NCI-H2107 treated with DMSO at 0.1 percent for 48 hours (cell line): ENCODE results near the gene CWF19L1.

Experiments used
- DNase-seq: peaks from one replicate; lab custom pipeline; 2025; ENCODE audit not compliant: unreplicated experiment; lab: John Stamatoyannopoulos, UW

CWF19L1 gene

DNA sequence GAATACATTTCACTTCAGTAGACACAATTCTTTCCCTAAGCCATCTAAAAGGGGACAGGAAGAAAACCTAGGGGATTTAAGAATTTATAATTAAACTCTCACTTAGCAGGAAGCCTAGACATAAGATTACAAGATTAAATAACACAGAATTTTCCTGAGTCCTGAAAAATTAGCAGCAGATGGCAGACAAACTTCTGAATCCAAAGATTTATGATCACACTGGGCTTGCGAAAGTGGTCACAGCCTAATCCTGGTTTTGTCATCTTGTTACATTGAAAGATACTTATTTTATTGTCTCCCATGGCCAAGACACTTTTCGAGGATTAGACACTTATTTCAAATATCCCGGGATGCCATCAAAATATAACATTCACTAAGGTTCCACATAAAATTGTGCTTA, 84.5 kb downstream of the CWF19L1 start:
- no peak for DNase-seq
